ENCODE data around the gene AMBP. TPM values are rescaled to one million over a fixed set of nuclear protein-coding genes. Genes with fewer than 3 reads are reported as not detected.
A peak's percentile ranks its signal among the peaks of the same experiment; 100 is the strongest.

The AMBP gene
- total and polyA plus RNA-seq, 4 donors, result 0.47 to 3.7 (median 1.6) TPM

DNA sequence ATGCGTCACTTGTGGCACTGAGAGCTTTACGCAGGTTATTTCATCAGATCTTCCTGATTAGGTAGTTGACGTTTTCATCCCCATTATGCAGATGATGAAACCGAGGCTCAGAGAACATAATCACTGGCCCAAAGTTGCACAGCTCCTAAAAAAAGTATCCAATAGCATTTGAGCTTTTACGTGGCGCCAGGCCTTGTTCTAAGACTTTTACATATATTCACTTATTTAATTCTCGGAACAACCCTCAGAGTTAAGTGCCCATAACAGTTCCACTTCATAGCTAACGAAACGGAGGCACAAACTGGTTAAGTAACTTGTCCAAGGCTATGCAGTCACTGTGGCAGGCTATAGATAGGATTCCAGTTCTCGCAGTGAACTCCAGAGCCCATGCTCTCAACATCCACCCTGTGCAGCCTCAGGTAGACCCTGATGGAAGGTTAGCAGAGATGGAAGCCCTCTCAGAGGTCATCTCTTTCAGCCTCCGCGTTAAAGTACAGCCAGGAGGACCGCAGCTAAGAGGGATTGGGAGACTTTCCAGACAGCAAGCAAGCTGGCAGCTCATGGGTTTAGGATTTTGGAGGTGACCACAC is 39.3 kb downstream of the AMBP start:
- TF ChIP-seq, protein P1, sequence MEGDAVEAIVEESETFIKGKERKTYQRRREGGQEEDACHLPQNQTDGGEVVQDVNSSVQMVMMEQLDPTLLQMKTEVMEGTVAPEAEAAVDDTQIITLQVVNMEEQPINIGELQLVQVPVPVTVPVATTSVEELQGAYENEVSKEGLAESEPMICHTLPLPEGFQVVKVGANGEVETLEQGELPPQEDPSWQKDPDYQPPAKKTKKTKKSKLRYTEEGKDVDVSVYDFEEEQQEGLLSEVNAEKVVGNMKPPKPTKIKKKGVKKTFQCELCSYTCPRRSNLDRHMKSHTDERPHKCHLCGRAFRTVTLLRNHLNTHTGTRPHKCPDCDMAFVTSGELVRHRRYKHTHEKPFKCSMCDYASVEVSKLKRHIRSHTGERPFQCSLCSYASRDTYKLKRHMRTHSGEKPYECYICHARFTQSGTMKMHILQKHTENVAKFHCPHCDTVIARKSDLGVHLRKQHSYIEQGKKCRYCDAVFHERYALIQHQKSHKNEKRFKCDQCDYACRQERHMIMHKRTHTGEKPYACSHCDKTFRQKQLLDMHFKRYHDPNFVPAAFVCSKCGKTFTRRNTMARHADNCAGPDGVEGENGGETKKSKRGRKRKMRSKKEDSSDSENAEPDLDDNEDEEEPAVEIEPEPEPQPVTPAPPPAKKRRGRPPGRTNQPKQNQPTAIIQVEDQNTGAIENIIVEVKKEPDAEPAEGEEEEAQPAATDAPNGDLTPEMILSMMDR (IDR thresholded peaks at IDR 0.05; ENCODE audit: control extremely low read depth, extremely low read depth), result no peak
- peaks cover 3 to 47% (median 35%) of the 10 kb centered on the region in 4 donors for H3K36me3 ChIP-seq (ENCODE audit: control insufficient read depth in 4 of 4, insufficient read depth in 4 of 4, low read length in 4 of 4)
- H3K9me3 ChIP-seq (ENCODE audit: control insufficient read depth in 4 of 4, insufficient read depth in 3 of 4, low read length in 3 of 4), result peaks cover 0 to 8% (median 0%) of the 10 kb centered on the region in 4 donors
- 92 to 93% methylated on average over 13 of the region's 13 CpGs for WGBS, 2 donors
- peak in 1 of 3 donors; percentile 12 for DNase-seq
- H3K4me1 ChIP-seq (ENCODE audit: control insufficient read depth in 5 of 5, insufficient read depth in 5 of 5, low read length in 5 of 5), result no peaks in the 10 kb centered on the region
- no peak overlapping the region for H3K27ac ChIP-seq (ENCODE audit: low read depth in 1 of 2, low read length in 1 of 2)
- no peak overlapping the region for H3K4me3 ChIP-seq
- H3K9ac ChIP-seq (ENCODE audit: insufficient read depth in 1 of 2, low read length in 2 of 2), result no peak overlapping the region
- no peaks in the 10 kb centered on the region for H3K27me3 ChIP-seq (ENCODE audit: control insufficient read depth in 3 of 3, insufficient read depth in 3 of 3, low read length in 2 of 3)
- ATAC-seq (ENCODE audit: insufficient read depth, low FRiP score), result no peak

DNA sequence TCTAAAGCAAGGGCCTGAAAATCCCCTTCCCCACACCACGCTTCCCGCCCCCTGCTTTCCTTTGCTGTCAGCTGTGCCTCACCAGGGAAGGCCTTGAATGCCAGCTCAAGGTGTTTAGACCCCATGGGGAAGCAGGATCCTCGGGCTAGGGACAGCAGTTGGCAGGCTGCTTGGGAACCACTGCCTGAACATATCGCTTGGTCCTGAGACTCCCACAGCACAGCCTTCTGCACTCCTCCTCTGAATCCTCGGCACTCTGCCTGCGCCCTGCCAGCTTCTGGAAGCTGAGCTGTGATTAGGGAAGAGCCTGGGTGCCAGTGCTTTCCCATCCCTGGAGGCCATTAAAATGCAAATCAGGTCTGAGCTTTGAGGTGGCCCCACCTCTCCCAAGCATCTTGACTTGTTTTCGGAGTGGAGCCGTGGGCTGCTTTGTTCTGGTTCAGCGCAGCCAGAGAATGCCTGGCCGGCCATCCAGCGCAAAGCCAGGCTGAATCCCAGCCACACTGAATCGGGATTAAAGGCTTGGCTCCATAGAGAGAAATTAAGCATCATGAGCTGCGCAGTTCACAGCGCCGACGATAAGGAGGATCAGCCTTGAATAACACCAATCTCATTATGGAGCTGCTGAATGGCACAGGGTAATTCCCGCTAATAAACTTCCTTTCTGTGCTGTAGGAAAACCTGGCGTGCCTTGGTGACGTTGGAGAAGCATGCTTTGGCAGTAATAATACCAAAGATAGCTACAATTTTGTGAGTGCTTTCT is 40.0 kb downstream of the AMBP start:
- TF ChIP-seq, protein P1 (IDR thresholded peaks at IDR 0.05; ENCODE audit: control extremely low read depth, extremely low read depth), result no peak
- no peak for ATAC-seq (ENCODE audit: insufficient read depth, low FRiP score)
- 88 to 93% methylated on average over 19 of the region's 19 CpGs for whole genome bisulfite sequencing, 2 donors
- DNase-seq, result peak in 1 of 3 donors; percentile 11
- H3K9ac ChIP-seq (ENCODE audit: insufficient read depth in 1 of 2, low read length in 2 of 2), result no peak overlapping the region
- no peak overlapping the region for H3K4me3 ChIP-seq
- no peaks in the 10 kb centered on the region for H3K4me1 ChIP-seq (ENCODE audit: control insufficient read depth in 5 of 5, insufficient read depth in 5 of 5, low read length in 5 of 5)
- peaks cover 0 to 52% (median 38%) of the 10 kb centered on the region in 4 donors for H3K36me3 ChIP-seq (ENCODE audit: control insufficient read depth in 4 of 4, insufficient read depth in 4 of 4, low read length in 4 of 4)
- no peak overlapping the region for H3K27ac ChIP-seq (ENCODE audit: low read depth in 1 of 2, low read length in 1 of 2)
- peaks cover 0 to 8% (median 0%) of the 10 kb centered on the region in 4 donors for H3K9me3 ChIP-seq (ENCODE audit: control insufficient read depth in 4 of 4, insufficient read depth in 3 of 4, low read length in 3 of 4)
- H3K27me3 ChIP-seq (ENCODE audit: control insufficient read depth in 3 of 3, insufficient read depth in 3 of 3, low read length in 2 of 3), result no peaks in the 10 kb centered on the region

DNA sequence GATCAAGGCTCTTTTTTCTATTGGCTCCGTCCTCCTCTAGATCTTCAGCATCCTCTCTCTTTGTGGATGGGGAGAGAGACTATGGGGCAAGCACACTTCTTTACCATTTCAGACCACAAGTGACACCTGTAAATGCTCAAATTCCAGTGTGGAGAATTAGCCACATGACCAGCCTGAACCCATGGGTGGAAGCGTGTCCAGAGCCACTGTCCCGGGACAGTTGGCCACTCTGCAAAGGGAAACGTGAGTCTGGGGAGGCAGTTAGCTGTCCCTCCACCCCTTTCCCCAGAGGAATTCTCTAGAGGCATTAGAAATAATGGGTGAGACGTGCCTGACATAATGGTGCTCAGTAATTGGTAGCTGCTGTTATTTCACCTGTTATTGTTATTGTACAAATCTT is 40.9 kb downstream of the AMBP start:
- ATAC-seq (ENCODE audit: insufficient read depth, low FRiP score) (no peak), DNase-seq (peak in 1 of 3 donors; percentile 4)
- Histone ChIP-seq H3K4me3 (no peak overlapping the region), H3K27ac (ENCODE audit: low read depth in 1 of 2, low read length in 1 of 2) (no peak overlapping the region), H3K4me1 (ENCODE audit: control insufficient read depth in 5 of 5, insufficient read depth in 5 of 5, low read length in 5 of 5) (no peaks in the 10 kb centered on the region), H3K9me3 (ENCODE audit: control insufficient read depth in 4 of 4, insufficient read depth in 3 of 4, low read length in 3 of 4) (peaks cover 0 to 8% (median 0%) of the 10 kb centered on the region in 4 donors), H3K9ac (ENCODE audit: insufficient read depth in 1 of 2, low read length in 2 of 2) (no peak overlapping the region), H3K36me3 (ENCODE audit: control insufficient read depth in 4 of 4, insufficient read depth in 4 of 4, low read length in 4 of 4) (peaks cover 0 to 56% (median 40%) of the 10 kb centered on the region in 4 donors), H3K27me3 (ENCODE audit: control insufficient read depth in 3 of 3, insufficient read depth in 3 of 3, low read length in 2 of 3) (no peaks in the 10 kb centered on the region)
- TF ChIP-seq, protein P1 (IDR thresholded peaks at IDR 0.05; ENCODE audit: control extremely low read depth, extremely low read depth), result no peak
- 81 to 90% methylated on average over 5 of the region's 5 CpGs for WGBS, 2 donors
